NCI-H187 (cell line): ENCODE results near the gene ADIPOR2.

ENCODE experiments used
- DNase-seq, 2 experiments: peaks; one replicate each; lab custom pipeline; 2025; lab: John Stamatoyannopoulos, UW

ADIPOR2 gene

GRCh38 chr12:1830401-1830845, 139.6 kb downstream of the ADIPOR2 start:
- no peak for DNase-seq

- no peak for DNase-seq
Observed at GRCh38 chr12:1830981-1831963, 140.4 kb downstream of the ADIPOR2 start.

GRCh38 chr12:1832801-1833595, 142.1 kb downstream of the ADIPOR2 start:
- DNase-seq, result no peak

DNA sequence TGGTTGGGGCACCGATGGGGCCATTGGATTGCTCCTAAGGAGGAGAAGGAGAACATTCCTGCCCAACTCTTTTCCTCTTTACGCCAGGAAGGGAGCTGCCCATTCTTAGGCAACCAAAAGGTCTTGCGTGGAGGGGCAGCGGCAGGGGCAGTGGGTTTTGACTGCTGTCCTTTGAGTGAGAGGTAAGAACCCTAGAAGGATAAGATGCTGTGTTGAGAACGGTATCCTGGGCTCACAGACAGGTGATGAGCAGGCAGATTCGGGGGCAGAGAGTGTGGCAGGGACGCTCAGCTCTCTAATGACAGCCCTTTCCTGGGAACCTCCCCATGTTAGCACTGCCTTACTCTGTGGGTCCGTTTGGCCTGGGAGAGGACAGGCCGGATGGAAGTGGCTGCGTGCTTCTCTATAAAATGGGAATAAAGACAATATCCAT, 142.7 kb downstream of the ADIPOR2 start:
- no peak for DNase-seq

DNA sequence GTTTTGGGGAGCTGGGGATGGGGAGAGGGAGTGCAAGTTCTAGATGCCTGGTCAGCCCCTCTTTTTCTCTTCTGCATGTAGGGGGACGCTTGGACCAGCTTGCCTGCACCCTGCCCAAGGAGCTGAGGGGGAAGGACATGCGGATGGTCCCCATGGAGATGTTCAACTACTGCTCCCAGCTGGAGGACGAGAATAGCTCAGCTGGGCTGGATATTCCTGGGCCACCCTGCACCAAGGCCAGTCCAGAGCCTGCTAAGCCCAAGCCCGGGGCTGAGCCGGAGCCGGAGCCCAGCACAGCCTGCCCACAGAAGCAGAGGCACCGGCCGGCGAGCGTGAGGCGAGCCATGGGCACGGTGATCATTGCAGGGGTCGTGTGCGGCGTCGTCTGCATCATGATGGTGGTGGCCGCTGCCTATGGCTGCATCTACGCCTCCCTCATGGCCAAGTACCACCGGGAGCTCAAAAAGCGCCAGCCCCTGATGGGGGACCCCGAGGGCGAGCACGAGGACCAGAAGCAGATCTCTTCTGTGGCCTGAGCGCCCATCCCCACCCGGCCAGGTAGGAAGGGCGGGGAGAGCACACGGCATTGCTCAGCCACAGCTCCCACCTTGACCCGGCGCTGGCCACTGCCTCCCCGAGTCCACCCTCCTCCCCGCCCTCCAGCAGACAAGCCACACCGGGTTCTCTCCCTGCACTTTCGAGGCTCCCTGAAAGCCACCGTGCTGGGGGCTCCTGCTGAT, 143.5 kb downstream of the ADIPOR2 start:
- DNase-seq, result no peak

- no peak for DNase-seq
Observed at GRCh38 chr12:1835211-1836131, 144.6 kb downstream of the ADIPOR2 start.

- DNase-seq, result no peak
Observed at GRCh38 chr12:1836241-1836803, 145.5 kb downstream of the ADIPOR2 start.

DNA sequence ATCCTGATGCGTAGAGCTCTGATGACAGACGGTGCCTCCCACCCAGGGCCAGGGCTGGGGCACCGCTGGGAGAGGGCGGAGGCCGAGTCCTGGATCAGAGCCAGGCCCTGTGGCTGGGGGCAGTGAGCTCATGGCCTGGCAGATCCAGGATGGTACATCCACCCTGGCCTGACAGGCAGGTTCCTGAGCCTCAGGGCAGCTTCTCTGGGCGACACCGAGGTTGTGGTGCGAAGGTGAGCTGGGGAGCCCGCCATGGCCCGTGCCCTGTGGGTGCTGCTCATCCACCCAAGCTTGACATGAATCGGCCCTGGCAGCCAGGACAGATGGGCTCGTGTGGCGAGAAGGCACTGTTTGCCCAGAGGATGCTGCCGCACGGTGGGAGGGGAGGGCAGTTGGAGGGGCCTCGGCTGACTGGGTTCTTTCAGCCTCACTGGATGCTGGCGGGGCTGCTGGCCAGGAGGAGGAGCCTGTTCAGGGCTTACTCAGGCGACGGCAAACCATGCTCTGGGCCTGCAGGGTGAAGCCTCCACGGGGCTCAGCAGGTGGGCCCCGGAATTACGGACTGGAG, 146.1 kb downstream of the ADIPOR2 start:
- DNase-seq, result no peak

GRCh38 chr12:1837541-1838204, 146.8 kb downstream of the ADIPOR2 start:
- no peak for DNase-seq
